Measurements from ENCODE around the gene CBLB. TPM values are rescaled to one million over a fixed set of nuclear protein-coding genes. Genes with fewer than 3 reads are reported as not detected.

The CBLB gene
- total RNA-seq, 2 donors from 2014 or later: 28.2 to 62.8 TPM

DNA sequence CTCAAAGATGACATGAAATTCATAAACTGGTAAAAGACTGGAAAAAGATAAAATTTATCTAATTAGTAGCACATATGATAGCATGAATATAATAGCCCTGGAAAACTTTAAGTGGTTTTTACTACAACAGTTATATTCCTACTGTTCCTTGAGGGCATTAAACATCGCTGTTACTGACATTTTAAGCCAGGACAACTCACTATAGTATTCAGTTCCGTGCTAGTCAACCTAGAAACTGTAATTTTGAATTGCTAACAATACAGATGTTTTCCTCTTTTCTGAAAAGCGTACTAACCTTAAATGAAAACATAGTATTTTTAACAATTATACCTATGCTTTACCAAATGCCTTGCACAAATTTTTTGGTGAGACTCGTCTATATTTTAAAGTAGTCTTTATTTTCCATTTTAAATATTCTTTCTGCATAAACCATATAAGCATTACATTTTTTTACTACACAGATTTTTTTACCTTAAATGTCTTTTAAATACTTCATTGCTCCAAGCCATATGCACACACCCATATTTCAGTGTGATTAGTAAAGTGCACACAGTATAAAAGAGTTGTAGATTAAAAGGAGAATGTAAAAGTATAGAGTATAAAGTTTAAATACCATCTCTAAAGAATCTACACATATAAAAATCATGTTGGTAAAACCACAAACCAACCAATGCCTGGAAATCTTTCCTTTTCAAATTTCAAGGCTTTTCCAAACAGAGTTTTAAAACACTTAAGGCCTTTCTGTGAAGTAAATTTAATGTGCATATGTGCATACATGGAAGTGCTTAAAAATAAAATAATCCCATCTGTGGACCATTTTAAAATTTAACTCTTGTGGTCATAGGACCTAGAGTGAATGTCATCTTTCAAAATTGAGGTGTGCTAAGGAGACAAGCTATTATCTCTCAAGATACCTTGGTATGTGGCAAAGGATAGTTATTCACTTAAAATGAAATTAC, 20.1 kb upstream of the CBLB start:
- no peaks in the 10 kb centered on the region for H3K36me3 ChIP-seq
- no peak overlapping the region for H3K27ac ChIP-seq
- TF ChIP-seq POLR2A (IDR thresholded peaks at IDR 0.05): no peak
- no peak for TF ChIP-seq POLR2AphosphoS5 (IDR thresholded peaks at IDR 0.05)
- TF ChIP-seq, protein P1, sequence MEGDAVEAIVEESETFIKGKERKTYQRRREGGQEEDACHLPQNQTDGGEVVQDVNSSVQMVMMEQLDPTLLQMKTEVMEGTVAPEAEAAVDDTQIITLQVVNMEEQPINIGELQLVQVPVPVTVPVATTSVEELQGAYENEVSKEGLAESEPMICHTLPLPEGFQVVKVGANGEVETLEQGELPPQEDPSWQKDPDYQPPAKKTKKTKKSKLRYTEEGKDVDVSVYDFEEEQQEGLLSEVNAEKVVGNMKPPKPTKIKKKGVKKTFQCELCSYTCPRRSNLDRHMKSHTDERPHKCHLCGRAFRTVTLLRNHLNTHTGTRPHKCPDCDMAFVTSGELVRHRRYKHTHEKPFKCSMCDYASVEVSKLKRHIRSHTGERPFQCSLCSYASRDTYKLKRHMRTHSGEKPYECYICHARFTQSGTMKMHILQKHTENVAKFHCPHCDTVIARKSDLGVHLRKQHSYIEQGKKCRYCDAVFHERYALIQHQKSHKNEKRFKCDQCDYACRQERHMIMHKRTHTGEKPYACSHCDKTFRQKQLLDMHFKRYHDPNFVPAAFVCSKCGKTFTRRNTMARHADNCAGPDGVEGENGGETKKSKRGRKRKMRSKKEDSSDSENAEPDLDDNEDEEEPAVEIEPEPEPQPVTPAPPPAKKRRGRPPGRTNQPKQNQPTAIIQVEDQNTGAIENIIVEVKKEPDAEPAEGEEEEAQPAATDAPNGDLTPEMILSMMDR (IDR thresholded peaks at IDR 0.05): no peak
- no peaks in the 10 kb centered on the region for H3K27me3 ChIP-seq (replicated peaks; ENCODE audit: insufficient read depth)
- no peak for DNase-seq (ENCODE audit: low spot score)
- WGBS: 89% methylated on average over 4 of the region's 4 CpGs
- H3K9me3 ChIP-seq: no peaks in the 10 kb centered on the region
- no peak overlapping the region for H3K4me3 ChIP-seq
- intact Hi-C loops (cut with DNase I): no loop called here
- H3K4me1 ChIP-seq (replicated peaks): no peaks in the 10 kb centered on the region

DNA sequence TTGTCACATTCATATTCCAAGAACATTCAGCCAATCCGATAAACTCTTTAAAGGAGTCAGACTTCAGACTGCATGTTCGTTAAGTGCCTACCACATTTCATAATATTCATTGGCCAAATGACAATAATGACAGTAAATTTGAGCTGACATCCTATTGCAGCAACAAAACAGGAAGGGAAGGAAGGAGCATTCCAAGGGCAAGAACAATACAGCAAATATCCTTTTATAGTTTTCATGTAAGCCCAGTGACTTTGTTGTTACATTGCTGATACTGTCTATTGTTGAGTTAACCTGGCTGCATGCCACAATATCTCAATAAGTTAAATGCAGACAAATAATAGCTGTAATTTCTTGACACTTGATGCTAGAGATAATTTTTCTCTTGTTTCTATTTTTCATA, 16.4 kb upstream of the CBLB start:
- Histone ChIP-seq H3K36me3 (no peaks in the 10 kb centered on the region), H3K4me1 (replicated peaks) (no peaks in the 10 kb centered on the region), H3K27ac (no peak overlapping the region), H3K4me3 (no peak overlapping the region), H3K27me3 (replicated peaks; ENCODE audit: insufficient read depth) (no peaks in the 10 kb centered on the region), H3K9me3 (no peaks in the 10 kb centered on the region)
- intact Hi-C loops (cut with DNase I): no loop called here
- 86% methylated on average over 2 of the region's 2 CpGs for whole genome bisulfite sequencing
- DNase-seq (ENCODE audit: low spot score): no peak
- TF ChIP-seq POLR2AphosphoS5 (IDR thresholded peaks at IDR 0.05) (no peak), POLR2A (IDR thresholded peaks at IDR 0.05) (no peak)
- TF ChIP-seq, protein P1 (IDR thresholded peaks at IDR 0.05): no peak

DNA sequence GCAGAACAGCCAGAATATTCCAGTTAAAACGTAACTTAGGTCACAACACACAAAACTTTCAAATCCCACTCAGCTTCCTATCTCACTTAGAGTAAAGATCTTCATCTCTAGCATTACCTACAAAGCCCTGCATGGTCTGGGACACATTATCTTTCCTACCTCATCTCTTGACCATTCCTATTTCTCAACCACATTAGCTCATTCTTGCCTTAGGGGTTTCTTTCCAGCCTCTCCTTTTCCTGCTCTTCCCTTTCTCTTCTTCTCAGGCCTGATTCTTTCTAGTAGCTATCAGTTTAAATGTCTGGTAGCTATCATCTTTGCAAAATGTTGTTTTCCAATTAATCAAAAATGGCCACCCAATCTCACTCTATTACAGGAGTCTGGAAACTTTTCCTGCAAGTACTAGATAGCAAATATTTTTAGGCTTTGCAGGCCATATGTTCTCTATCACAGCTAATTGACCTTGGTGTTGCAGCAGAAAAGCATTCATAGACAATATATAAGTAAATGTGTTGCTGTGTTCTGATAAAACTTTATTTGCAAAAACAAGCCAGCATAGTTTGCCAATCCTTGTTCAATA, 15.1 kb upstream of the CBLB start:
- H3K27ac ChIP-seq: no peak overlapping the region
- 94% methylated on average over 1 of the region's 1 CpG for WGBS
- no peaks in the 10 kb centered on the region for H3K27me3 ChIP-seq (replicated peaks; ENCODE audit: insufficient read depth)
- no peak overlapping the region for H3K4me3 ChIP-seq
- no peaks in the 10 kb centered on the region for H3K9me3 ChIP-seq
- H3K36me3 ChIP-seq: no peaks in the 10 kb centered on the region
- DNase-seq (ENCODE audit: low spot score): no peak
- TF ChIP-seq POLR2AphosphoS5 (IDR thresholded peaks at IDR 0.05) (no peak), POLR2A (IDR thresholded peaks at IDR 0.05) (no peak)
- TF ChIP-seq, protein P1 (IDR thresholded peaks at IDR 0.05): no peak
- no peaks in the 10 kb centered on the region for H3K4me1 ChIP-seq (replicated peaks)
- intact Hi-C loops (cut with DNase I): no loop called here

DNA sequence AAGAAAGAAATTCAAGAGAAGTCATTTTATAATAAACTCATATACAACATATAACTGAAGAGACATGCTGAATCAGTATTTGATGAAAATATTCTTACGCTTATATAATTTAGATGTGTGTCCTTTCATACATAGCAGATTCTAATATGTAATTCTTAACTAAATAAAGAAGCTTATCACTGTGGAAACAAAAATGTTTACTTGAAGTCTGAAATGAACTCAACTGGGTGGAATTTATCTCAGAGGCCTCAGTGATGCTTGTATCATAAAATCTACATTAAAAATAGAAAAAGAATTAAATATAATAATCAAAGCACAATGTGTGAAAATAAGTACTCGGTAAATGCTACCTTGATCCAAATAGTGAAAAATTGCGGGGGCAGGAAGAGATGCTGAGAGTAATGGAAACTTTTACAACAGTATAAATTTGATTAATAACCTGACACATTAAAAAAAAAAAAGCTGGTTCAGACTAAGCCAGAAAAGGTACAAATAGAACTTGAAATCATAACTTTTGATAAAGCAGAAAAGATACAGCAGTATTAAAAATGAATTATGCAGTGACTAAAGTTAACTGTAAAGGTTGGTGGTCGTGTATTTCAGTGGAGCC, 12.0 kb upstream of the CBLB start:
- intact Hi-C loops (cut with DNase I): no loop called here
- TF ChIP-seq POLR2AphosphoS5 (IDR thresholded peaks at IDR 0.05): no peak
- DNase-seq (ENCODE audit: low spot score): no peak
- WGBS: 65% methylated on average over 4 of the region's 4 CpGs
- H3K4me1 ChIP-seq (replicated peaks): no peaks in the 10 kb centered on the region
- H3K27me3 ChIP-seq (replicated peaks; ENCODE audit: insufficient read depth): no peaks in the 10 kb centered on the region
- H3K36me3 ChIP-seq: no peaks in the 10 kb centered on the region
- H3K4me3 ChIP-seq: no peak overlapping the region
- H3K27ac ChIP-seq: no peak overlapping the region
- no peaks in the 10 kb centered on the region for H3K9me3 ChIP-seq

DNA sequence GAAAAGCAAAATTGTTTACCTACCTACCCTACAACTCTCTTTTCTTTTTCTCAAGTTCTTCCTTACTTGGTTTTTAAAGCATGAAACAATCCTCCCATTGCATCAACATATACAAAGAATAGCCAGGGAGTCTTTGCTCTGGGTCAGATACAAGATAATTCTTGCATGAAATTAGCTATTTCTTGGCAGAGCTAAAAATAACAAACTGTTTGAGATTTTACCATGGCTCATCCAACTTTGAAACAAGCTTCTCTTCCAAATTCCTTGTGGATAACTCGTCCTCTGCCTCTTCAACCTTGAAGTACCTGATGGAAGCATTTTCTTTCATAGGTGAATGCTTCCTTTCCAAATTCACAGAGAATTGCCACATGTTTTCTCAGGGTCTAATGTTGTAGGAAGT, 9.2 kb upstream of the CBLB start:
- Histone ChIP-seq H3K9me3 (no peaks in the 10 kb centered on the region), H3K4me3 (no peak overlapping the region), H3K4me1 (replicated peaks) (no peaks in the 10 kb centered on the region), H3K27ac (no peak overlapping the region), H3K27me3 (replicated peaks; ENCODE audit: insufficient read depth) (no peaks in the 10 kb centered on the region), H3K36me3 (no peaks in the 10 kb centered on the region)
- WGBS: 44% methylated on average over 1 of the region's 1 CpG
- no peak for TF ChIP-seq POLR2A (IDR thresholded peaks at IDR 0.05)
- TF ChIP-seq, protein P1 (IDR thresholded peaks at IDR 0.05): no peak
- no peak for TF ChIP-seq POLR2AphosphoS5 (IDR thresholded peaks at IDR 0.05)
- DNase-seq (ENCODE audit: low spot score): no peak
- intact Hi-C loops (cut with DNase I): no loop called here

Measured in prostate gland (tissue), 2 donors.